GM23338 (cell line): ENCODE results near the gene KCNH8. TPM values are rescaled to one million over a fixed set of nuclear protein-coding genes. Genes with fewer than 3 reads are reported as not detected.

Experiments
- ATAC-seq: fragments of 200-7000 bp; cut with Tn5 transposase; 3 replicates; pipeline ENCODE4 v1.9.1; 2020
- DNase-seq: peaks from one replicate; pipeline ENCODE4 v3.0.0-alpha.2; 2015; ENCODE audit warnings: low spot score
- H2AFZ ChIP-seq: fragments of 200-600 bp; sonication (generic); 2 replicates; pipeline ENCODE4 v1.8.0; 2016; ENCODE audit warnings: antibody characterized with exemption, mild to moderate bottlenecking, moderate library complexity
- H3F3A ChIP-seq: fragments of 200-600 bp; sonication (generic); replicated peaks from 2 replicates; pipeline ENCODE4 v1.8.0; 2017; ENCODE audit warnings: antibody characterized with exemption, mixed run types, low read depth
- H3K27ac ChIP-seq: fragments of 200-600 bp; sonication (generic); 2 replicates; pipeline ENCODE4 v1.6.1; 2016; ENCODE audit warnings: low read depth
- H3K27me3 ChIP-seq: fragments of 200-600 bp; sonication (generic); 2 replicates; pipeline ENCODE4 v1.8.0; 2016; ENCODE audit warnings: mild to moderate bottlenecking, mixed run types, moderate library complexity; ENCODE audit not compliant: insufficient read depth
- H3K36me3 ChIP-seq: fragments of 200-600 bp; sonication (generic); 2 replicates; pipeline ENCODE4 v1.8.0; 2016; ENCODE audit warnings: mild to moderate bottlenecking; ENCODE audit not compliant: insufficient read depth
- H3K4me1 ChIP-seq: fragments of 200-600 bp; sonication (generic); 2 replicates; pipeline ENCODE4 v1.8.0; 2016; ENCODE audit warnings: mild to moderate bottlenecking, moderate library complexity; ENCODE audit not compliant: insufficient read depth
- H3K4me2 ChIP-seq: fragments of 200-600 bp; sonication (generic); 2 replicates; pipeline ENCODE4 v1.7.1; 2017; ENCODE audit warnings: mixed run types
- H3K4me3 ChIP-seq: fragments of 200-600 bp; sonication (generic); 2 replicates; pipeline ENCODE4 v1.6.1; 2016; ENCODE audit warnings: mixed run types
- H3K79me2 ChIP-seq: fragments of 200-600 bp; sonication (generic); replicated peaks from 2 replicates; pipeline ENCODE4 v1.8.0; 2017; ENCODE audit warnings: mild to moderate bottlenecking; ENCODE audit not compliant: insufficient read depth
- H3K9me2 ChIP-seq: fragments of 200-600 bp; sonication (generic); 2 replicates; pipeline ENCODE4 v1.8.0; 2017; ENCODE audit not compliant: insufficient read depth
- H4K20me1 ChIP-seq: fragments of 200-600 bp; sonication (generic); replicated peaks from 2 replicates; pipeline ENCODE4 v1.8.0; 2017; ENCODE audit warnings: mild to moderate bottlenecking; ENCODE audit not compliant: insufficient read depth
- H3K27ac Mint-ChIP-seq: 2 replicates; pipeline ENCODE4 v1.8.0; 2020; ENCODE audit warnings: inconsistent platforms, mild to moderate bottlenecking, moderate library complexity, mixed read lengths
- H3K27me3 Mint-ChIP-seq: 3 replicates; pipeline ENCODE4 v1.8.0; 2022; ENCODE audit warnings: low read depth, mild to moderate bottlenecking, moderate library complexity, mixed read lengths, inconsistent platforms; ENCODE audit not compliant: insufficient read depth, poor library complexity
- H3K36me3 Mint-ChIP-seq: 3 replicates; pipeline ENCODE4 v1.8.0; 2021; ENCODE audit warnings: low read depth, mild to moderate bottlenecking, inconsistent platforms, moderate library complexity, mixed read lengths
- H3K4me1 Mint-ChIP-seq: 3 replicates; pipeline ENCODE4 v1.8.0; 2020; ENCODE audit warnings: mild to moderate bottlenecking, inconsistent platforms, mixed read lengths
- H3K4me3 Mint-ChIP-seq: 3 replicates; pipeline ENCODE4 v1.8.0; 2021; ENCODE audit warnings: moderate library complexity, mild to moderate bottlenecking, inconsistent platforms, mixed read lengths
- H3K9me3 Mint-ChIP-seq: 3 replicates; pipeline ENCODE4 v1.8.0; 2020; ENCODE audit warnings: moderate library complexity, mild to moderate bottlenecking, inconsistent platforms, mixed read lengths
- CTCF ChIP-seq, 2 experiments: fragments of 200-600 bp in 1 of 2; sonication (generic) in 1 of 2; conservative IDR thresholded peaks; 2 replicates each; pipeline versions ENCODE4 v1.5.1 to v1.6.1; 2016 to 2017; ENCODE audit warnings: antibody characterized with exemption in 2 of 2, low read depth in 2 of 2, mild to moderate bottlenecking in 2 of 2, moderate library complexity in 1 of 2
- JUNB ChIP-seq: IDR thresholded peaks from one replicate; pipeline ENCODE4 v1.6.1; 2016; ENCODE audit warnings: antibody characterized with exemption; ENCODE audit not compliant: unreplicated experiment
- POLR2AphosphoS5 ChIP-seq: IDR thresholded peaks from 2 replicates; pipeline ENCODE4 v1.6.1; 2016; ENCODE audit warnings: antibody characterized with exemption, low read depth
- ZNF331 ChIP-seq: fragments of 250-450 bp; sonication (Bioruptor Pico); IDR thresholded peaks from 2 replicates; pipeline ENCODE4 v1.5.0; 2020; ENCODE audit warnings: low read depth, mild to moderate bottlenecking, moderate library complexity
- polyA plus RNA-seq: library from polyadenylated mRNA; unstranded; fragments of >200 nt; fragmentation: Nextera tagmentation; extraction: Ambion mirVana; gene quantifications from 2 replicates; pipeline ENCODE4 v1.2.1, GENCODE V29; 2016
- total RNA-seq: library from RNA; depleted of rRNA; stranded (reverse); fragments of >200 nt; shearing (Covaris generic); gene quantifications from 2 replicates; pipeline ENCODE4 v1.2.3, GENCODE V29; 2014
- TF ChIP-seq, protein P1 (sequence below): fragments of 250-450 bp; sonication (Bioruptor Pico); IDR thresholded peaks from 2 replicates; pipeline ENCODE4 v1.5.0; 2020; ENCODE audit warnings: mild to moderate bottlenecking, moderate library complexity

KCNH8 gene
- total and polyA plus RNA-seq, 2 experiments from 2014 or later: 1.3 to 3.4 TPM

DNA sequence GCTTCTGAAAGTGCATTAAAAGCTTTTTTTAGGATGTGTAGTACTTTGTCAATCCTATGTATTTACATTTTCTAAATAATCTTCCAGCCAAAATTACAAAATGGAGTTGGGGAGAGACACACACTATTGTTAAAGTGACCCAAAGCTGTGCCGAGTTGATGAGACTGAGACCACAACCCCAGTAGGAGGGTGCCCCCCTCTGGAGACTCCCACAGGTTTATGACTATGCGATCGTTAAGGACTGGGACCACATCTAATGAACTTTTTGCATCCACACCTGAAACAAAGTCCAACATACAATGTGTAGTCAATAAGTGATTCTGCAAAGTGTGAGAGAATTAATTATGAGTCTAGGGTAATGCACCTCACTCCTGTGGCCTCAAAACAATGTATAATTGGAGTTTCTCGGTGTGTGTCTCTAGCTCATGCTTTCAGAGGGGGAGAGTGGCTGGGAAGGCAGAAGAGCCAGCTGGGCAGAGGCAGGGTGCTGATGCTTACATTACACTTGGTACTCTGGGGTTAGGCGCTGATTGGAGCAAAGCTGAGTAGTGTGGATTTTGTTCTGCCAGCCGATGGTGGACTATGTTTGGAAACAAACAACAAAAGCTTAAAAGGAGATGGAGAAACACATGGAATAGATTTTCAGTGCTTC is 102.8 kb downstream of the KCNH8 start:
- no peaks in the 10 kb centered on the region for H3K4me1 ChIP-seq
- H3K36me3 Mint-ChIP-seq: peaks cover 5% of the 10 kb centered on the region; the same call in 2 of the 3 replicates
- H3K4me2 ChIP-seq: no peak overlapping the region
- no peak overlapping the region for H3K27ac ChIP-seq
- no peaks in the 10 kb centered on the region for H3K27me3 ChIP-seq
- H3K9me3 Mint-ChIP-seq: no peaks in the 10 kb centered on the region
- no peaks in the 10 kb centered on the region for H3K9me2 ChIP-seq
- no peaks in the 10 kb centered on the region for H4K20me1 ChIP-seq
- H2AFZ ChIP-seq: no peak overlapping the region
- H3K27ac Mint-ChIP-seq: no peak overlapping the region
- no peak overlapping the region for H3K4me3 ChIP-seq
- no peaks in the 10 kb centered on the region for H3K79me2 ChIP-seq
- H3K4me1 Mint-ChIP-seq: peaks cover 12% of the 10 kb centered on the region
- H3F3A ChIP-seq: no peaks in the 10 kb centered on the region
- H3K27me3 Mint-ChIP-seq: no peaks in the 10 kb centered on the region
- no peak overlapping the region for H3K4me3 Mint-ChIP-seq
- no peaks in the 10 kb centered on the region for H3K36me3 ChIP-seq
- no peak for TF ChIP-seq ZNF331
- TF ChIP-seq CTCF (conservative IDR thresholded peaks at IDR 0.05; ENCODE audit: low read depth in 2 of 2): peak; percentile 48 to 72
- no peak for TF ChIP-seq POLR2AphosphoS5
- ATAC-seq (peak; percentile 82), DNase-seq (peak; percentile 39)

- no peaks in the 10 kb centered on the region for H3K27me3 ChIP-seq
- H3F3A ChIP-seq: no peaks in the 10 kb centered on the region
- DNase-seq (no peak), ATAC-seq (no peak)
- H3K4me3 ChIP-seq: no peak overlapping the region
- Mint-ChIP-seq H3K4me3 (no peak overlapping the region), H3K27me3 (no peaks in the 10 kb centered on the region), H3K4me1 (peaks cover 10% of the 10 kb centered on the region; the same call in 2 of the 3 replicates), H3K9me3 (no peaks in the 10 kb centered on the region), H3K36me3 (peaks cover 9% of the 10 kb centered on the region; the same call in 2 of the 3 replicates), H3K27ac (0 out of 2 replicates have a peak overlapping the region, but pooled peaks have one; percentile 24)
- H3K36me3 ChIP-seq: no peaks in the 10 kb centered on the region
- H2AFZ ChIP-seq: no peak overlapping the region
- H3K4me1 ChIP-seq: no peaks in the 10 kb centered on the region
- no peak for TF ChIP-seq CTCF (conservative IDR thresholded peaks at IDR 0.05; ENCODE audit: low read depth in 2 of 2)
- no peak for TF ChIP-seq JUNB
- TF ChIP-seq, protein P1, sequence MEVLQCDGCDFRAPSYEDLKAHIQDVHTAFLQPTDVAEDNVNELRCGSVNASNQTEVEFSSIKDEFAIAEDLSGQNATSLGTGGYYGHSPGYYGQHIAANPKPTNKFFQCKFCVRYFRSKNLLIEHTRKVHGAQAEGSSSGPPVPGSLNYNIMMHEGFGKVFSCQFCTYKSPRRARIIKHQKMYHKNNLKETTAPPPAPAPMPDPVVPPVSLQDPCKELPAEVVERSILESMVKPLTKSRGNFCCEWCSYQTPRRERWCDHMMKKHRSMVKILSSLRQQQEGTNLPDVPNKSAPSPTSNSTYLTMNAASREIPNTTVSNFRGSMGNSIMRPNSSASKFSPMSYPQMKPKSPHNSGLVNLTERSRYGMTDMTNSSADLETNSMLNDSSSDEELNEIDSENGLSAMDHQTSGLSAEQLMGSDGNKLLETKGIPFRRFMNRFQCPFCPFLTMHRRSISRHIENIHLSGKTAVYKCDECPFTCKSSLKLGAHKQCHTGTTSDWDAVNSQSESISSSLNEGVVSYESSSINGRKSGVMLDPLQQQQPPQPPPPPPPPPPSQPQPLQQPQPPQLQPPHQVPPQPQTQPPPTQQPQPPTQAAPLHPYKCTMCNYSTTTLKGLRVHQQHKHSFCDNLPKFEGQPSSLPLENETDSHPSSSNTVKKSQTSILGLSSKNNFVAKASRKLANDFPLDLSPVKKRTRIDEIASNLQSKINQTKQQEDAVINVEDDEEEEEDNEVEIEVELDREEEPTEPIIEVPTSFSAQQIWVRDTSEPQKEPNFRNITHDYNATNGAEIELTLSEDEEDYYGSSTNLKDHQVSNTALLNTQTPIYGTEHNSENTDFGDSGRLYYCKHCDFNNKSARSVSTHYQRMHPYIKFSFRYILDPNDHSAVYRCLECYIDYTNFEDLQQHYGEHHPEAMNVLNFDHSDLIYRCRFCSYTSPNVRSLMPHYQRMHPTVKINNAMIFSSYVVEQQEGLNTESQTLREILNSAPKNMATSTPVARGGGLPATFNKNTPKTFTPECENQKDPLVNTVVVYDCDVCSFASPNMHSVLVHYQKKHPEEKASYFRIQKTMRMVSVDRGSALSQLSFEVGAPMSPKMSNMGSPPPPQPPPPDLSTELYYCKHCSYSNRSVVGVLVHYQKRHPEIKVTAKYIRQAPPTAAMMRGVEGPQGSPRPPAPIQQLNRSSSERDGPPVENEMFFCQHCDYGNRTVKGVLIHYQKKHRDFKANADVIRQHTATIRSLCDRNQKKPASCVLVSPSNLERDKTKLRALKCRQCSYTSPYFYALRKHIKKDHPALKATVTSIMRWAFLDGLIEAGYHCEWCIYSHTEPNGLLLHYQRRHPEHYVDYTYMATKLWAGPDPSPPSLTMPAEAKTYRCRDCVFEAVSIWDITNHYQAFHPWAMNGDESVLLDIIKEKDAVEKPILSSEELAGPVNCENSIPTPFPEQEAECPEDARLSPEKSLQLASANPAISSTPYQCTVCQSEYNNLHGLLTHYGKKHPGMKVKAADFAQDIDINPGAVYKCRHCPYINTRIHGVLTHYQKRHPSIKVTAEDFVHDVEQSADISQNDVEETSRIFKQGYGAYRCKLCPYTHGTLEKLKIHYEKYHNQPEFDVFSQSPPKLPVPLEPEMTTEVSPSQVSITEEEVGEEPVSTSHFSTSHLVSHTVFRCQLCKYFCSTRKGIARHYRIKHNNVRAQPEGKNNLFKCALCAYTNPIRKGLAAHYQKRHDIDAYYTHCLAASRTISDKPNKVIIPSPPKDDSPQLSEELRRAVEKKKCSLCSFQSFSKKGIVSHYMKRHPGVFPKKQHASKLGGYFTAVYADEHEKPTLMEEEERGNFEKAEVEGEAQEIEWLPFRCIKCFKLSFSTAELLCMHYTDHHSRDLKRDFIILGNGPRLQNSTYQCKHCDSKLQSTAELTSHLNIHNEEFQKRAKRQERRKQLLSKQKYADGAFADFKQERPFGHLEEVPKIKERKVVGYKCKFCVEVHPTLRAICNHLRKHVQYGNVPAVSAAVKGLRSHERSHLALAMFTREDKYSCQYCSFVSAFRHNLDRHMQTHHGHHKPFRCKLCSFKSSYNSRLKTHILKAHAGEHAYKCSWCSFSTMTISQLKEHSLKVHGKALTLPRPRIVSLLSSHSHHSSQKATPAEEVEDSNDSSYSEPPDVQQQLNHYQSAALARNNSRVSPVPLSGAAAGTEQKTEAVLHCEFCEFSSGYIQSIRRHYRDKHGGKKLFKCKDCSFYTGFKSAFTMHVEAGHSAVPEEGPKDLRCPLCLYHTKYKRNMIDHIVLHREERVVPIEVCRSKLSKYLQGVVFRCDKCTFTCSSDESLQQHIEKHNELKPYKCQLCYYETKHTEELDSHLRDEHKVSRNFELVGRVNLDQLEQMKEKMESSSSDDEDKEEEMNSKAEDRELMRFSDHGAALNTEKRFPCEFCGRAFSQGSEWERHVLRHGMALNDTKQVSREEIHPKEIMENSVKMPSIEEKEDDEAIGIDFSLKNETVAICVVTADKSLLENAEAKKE (CRISPR knock-in tag): no peak
- H3K4me2 ChIP-seq: no peak overlapping the region
- no peak overlapping the region for H3K27ac ChIP-seq
- H4K20me1 ChIP-seq: no peaks in the 10 kb centered on the region
- H3K9me2 ChIP-seq: no peaks in the 10 kb centered on the region
- no peaks in the 10 kb centered on the region for H3K79me2 ChIP-seq
Observed at GRCh38 chr3:19254189-19254588, 105.9 kb downstream of the KCNH8 start.
